AG09309 (cell line): ENCODE results near the gene BUD13.

ENCODE experiments used
- DNase-seq: peaks from one replicate; pipeline ENCODE4 v3.0.0-alpha.2; 2010; ENCODE audit warnings: low read depth
- H3K4me3 ChIP-seq: 2 replicates; pipeline ENCODE4 v1.5.1; 2011; ENCODE audit warnings: mild to moderate bottlenecking, low read depth, low read length, moderate library complexity; ENCODE audit not compliant: control insufficient read depth
- CTCF ChIP-seq: IDR thresholded peaks from 2 replicates; pipeline ENCODE4 v1.5.1; 2011; ENCODE audit warnings: mild to moderate bottlenecking, low read depth, low read length, inconsistent platforms; ENCODE audit not compliant: insufficient read depth, control insufficient read depth; ENCODE audit errors: missing control alignments

Gene BUD13

GRCh38 chr11:116800610-116801009, 27.8 kb upstream of the BUD13 start:
- H3K4me3 ChIP-seq, result no peak overlapping the region
- TF ChIP-seq CTCF, result no peak
- DNase-seq, result no peak

GRCh38 chr11:116798368-116798767, 25.6 kb upstream of the BUD13 start:
- TF ChIP-seq CTCF, result no peak
- H3K4me3 ChIP-seq, result no peak overlapping the region
- no peak for DNase-seq

GRCh38 chr11:116797816-116798215, 25.0 kb upstream of the BUD13 start:
- TF ChIP-seq CTCF, result no peak
- DNase-seq, result no peak
- no peak overlapping the region for H3K4me3 ChIP-seq

- no peak overlapping the region for H3K4me3 ChIP-seq
- no peak for DNase-seq
- no peak for TF ChIP-seq CTCF
Observed at GRCh38 chr11:116796548-116796947, 23.8 kb upstream of the BUD13 start.

- TF ChIP-seq CTCF, result no peak
- no peak overlapping the region for H3K4me3 ChIP-seq
- DNase-seq, result no peak
Observed at GRCh38 chr11:116794851-116795250, 22.1 kb upstream of the BUD13 start.

GRCh38 chr11:116793772-116794097, 20.9 kb upstream of the BUD13 start:
- TF ChIP-seq CTCF, result no peak
- no peak for DNase-seq
- no peak overlapping the region for H3K4me3 ChIP-seq
